WI38 (cell line): ENCODE results near the gene CX3CL1.
"Not testable (repeated sequence)": the region's sequence is repeated elsewhere in the genome, so short reads cannot be mapped to it uniquely, and the experiment has no call there.

Experiments used
- H3K4me3 ChIP-seq: 2 replicates; pipeline ENCODE4 v1.5.1; 2011; ENCODE audit warnings: low read depth, mild to moderate bottlenecking, control low read depth, low read length
- CTCF ChIP-seq: IDR thresholded peaks from 2 replicates; pipeline ENCODE4 v1.5.1; 2012; ENCODE audit warnings: low read depth, mild to moderate bottlenecking, control low read depth, low read length

Gene CX3CL1

GRCh38 chr16:57371494-57372371 lies 557 bp upstream of the CX3CL1 start:
- TF ChIP-seq CTCF: no peak
- no peak overlapping the region for H3K4me3 ChIP-seq

- no peak overlapping the region for H3K4me3 ChIP-seq
- no peak for TF ChIP-seq CTCF
Observed at GRCh38 chr16:57373117-57373947, 1.0 kb downstream of the CX3CL1 start.

GRCh38 chr16:57374067-57374534 lies 1.8 kb downstream of the CX3CL1 start:
- no peak overlapping the region for H3K4me3 ChIP-seq
- TF ChIP-seq CTCF: no peak

- not testable (repeated sequence) for H3K4me3 ChIP-seq
Observed at GRCh38 chr16:57374925-57375465, 2.7 kb downstream of the CX3CL1 start.

GRCh38 chr16:57376313-57376818 lies 4.1 kb downstream of the CX3CL1 start:
- no peak overlapping the region for H3K4me3 ChIP-seq
- TF ChIP-seq CTCF: no peak

- no peak overlapping the region for H3K4me3 ChIP-seq
- no peak for TF ChIP-seq CTCF
Observed at GRCh38 chr16:57377080-57377841, 5.0 kb downstream of the CX3CL1 start.

GRCh38 chr16:57379579-57379978 lies 7.3 kb downstream of the CX3CL1 start:
- no peak for TF ChIP-seq CTCF
- H3K4me3 ChIP-seq: no peak overlapping the region
